Activated CD4-positive, alpha-beta T cell treated with anti-CD3 and anti-CD28 coated beads, Interleukin-2, amount 50 U/mL, for 4 hours (primary cell): ENCODE measurements around the gene TYMS.
"Not testable (repeated sequence)": the region's sequence is repeated elsewhere in the genome, so short reads cannot be mapped to it uniquely, and the experiment has no call there.

ENCODE experiments used
- DNase-seq, 2 experiments: peaks; one replicate each; pipeline ENCODE4 v3.0.0-alpha.2; 2020

Gene TYMS

GRCh38 chr18:678482-679182 lies 21.2 kb downstream of the TYMS start:
- no peak for DNase-seq

- no peak for DNase-seq
These were observed 22.1 kb downstream of the TYMS start for GRCh38 chr18:679516-679915.

DNA sequence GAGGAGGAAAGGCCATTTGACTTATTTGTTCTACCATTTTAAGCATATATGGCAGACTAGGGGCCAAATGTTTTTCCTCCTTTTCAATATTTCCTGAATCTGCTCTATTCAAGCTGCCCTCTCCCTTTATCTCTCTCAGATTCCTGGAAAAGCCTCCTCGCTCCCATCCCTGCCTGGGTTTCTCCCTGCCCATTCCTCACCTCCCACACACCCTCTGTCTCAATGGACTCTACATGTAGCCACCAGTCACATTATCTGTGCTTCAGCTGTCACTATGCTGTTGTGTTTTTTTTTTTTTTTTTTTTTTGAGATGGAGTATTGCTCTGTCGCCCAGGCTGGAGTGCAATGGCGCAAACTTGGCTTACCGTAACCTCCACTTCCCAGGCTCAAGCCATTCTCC lies 22.9 kb downstream of the TYMS start:
- DNase-seq: no peak

DNA sequence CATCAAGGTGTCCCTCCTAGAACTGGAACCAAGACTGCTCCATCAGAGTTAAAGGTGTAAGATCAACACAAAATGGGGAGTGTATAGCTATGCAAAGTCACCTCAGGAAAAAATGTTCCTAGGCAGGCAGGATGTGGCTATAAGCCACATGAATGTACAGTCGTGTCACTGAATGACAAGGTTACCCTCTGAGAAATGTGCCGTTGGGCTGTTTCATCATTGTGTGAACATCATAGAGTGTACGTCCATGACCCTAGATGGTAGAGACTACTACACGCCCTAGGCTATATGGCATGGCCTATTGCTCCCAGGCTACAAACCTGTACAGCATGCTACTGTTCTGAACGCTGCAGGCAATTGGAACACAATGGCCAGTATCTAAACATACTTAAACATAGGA lies 24.5 kb downstream of the TYMS start:
- peak in 1 of 2 experiments; percentile 16 for DNase-seq

GRCh38 chr18:682416-682815 lies 25.0 kb downstream of the TYMS start:
- DNase-seq: not testable (repeated sequence)

DNA sequence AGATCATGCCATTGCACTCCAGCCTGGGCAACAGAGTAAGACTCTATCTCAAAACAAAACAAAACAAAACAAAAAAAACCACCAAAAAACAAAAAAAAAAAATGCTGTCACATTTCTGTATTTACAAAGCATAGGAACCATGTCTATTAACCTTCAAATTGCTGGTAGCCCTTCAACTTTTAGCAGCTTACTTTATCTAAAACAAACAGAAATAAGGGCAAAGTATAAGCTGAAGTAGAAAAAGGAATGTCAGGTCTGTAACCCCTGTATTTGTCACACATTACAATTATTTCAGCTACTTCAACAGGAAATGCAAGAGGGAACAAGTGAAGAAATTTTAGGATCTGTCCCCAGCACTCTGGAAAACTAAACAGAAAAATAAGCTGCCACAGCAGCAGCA lies 25.4 kb downstream of the TYMS start:
- no peak for DNase-seq

- no peak for DNase-seq
These were observed 26.1 kb downstream of the TYMS start for GRCh38 chr18:683531-683930.

DNA sequence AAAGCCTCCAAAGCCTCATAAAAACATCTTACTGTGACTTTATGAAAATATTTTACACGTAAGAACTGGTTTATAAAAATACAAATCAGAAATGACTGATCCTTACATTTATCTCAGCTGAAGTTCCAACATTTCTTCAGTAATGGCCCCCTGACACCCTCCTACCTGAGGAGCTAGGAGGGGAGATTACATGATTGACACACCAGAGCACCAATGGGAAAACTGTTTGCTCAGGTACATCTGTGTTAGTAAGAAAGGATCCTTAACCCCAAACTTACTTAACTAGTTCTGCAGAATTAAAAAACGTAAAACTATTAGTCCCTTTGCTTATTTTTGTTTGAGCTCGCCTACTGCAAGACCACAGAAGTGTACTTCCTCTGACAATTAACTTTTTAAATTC lies 28.0 kb downstream of the TYMS start:
- no peak for DNase-seq

DNA sequence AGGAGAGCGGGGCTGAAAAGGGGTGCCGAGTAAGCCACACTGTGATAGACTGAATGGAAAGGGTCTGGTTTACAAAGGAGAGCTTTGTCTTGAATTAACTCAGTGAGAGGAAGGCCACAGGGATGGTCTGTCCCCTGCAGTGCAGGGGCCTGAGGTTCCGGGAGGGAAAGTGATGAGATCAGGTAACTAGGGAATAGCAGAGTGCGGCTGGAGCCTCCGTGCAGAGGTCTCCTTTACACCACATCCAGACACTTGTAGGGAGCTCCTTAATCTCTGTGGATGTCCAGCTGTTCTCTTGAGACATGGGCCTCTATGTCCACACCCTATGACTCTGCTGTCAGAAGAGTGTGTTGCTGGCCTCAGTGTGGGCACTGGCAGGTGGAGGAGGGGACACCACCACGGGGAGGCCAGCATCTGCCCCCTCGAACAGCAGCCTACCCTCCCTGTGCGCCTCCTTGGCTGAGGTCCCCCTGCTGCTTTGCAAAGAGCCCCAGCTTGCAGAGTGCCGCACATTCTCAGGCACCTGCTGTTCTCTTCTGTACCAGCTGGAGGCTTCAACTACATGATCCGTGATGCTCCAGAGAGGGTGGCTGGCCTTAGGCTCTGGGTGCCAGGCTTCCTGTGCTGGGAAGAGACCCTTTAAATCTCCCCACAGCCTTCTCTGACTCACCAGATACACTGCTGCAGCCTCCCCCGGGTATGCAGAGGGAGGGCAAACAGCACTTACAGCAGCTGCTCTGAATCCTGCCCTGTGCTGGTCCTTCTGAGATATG lies 29.1 kb downstream of the TYMS start:
- DNase-seq: no peak

DNA sequence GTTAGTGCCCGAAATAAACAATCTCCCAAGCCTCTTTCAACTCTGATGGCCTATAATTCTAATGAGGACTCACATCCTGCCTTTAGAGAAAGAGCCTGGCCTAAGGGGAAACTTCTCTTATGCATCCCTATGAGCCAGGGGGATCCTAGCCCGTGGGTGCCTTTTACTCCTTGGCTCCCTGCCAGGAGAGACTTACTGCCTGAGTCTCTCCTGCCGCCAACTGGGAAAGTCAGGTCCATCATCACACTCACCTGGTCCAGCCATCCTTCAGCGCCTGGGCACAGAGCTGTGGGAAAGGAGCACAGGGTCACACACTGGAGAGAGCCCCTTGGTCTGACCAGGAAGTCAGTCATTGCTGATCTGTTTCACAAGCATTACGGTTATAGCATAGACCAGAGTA lies 30.9 kb downstream of the TYMS start:
- no peak for DNase-seq

DNA sequence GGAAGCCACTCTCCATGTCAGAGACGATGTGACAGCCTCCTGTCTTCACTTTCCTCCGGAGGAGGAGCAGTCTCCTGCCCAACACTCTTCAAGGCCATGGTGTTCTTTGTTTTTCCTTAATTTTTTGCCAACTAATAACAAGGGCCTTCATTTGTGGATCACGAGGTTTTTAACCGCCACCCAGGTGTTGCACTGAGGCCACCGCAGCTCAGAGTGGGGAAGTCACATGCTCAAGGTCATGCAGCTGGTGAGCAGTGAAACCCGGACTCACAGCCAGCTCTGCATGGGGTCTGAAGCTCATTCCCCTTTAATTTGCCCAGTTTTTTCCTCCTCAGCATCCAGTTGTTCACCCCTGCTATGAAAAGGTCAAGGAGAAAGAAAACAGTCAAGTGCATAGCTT lies 35.4 kb downstream of the TYMS start:
- DNase-seq: no peak

DNA sequence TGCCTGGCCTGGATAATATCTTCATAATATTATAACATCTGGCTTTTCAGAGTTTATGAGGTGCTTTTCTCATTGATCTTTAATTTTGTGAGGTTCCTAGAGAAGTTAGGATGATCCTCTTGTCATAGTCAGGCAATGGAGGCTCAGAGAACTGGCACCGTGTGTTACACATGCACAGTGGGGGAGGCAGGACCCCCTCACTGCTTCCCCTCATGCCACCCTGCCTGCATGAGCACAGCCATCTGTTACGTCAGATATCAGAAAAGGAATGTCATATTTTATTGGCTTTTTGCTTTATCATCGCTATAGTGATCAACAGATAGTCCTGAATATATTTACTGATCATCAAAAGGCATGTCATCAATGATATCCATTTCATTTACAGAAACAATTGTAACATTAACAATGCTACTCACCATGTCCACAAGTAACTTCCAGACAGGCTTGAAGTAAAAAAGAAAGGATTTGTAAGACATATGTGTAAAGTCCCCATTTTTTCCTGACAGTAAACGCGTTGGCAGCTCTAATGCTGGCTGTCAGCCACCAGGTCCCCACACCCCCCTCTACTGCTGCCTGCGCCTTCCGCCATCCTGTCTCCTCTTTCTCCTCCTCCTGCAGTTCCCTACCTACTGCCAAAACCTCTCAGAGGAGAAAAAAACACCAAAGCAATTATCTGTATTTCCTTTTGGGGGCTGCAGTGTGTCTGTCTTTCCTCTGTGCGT lies 36.2 kb downstream of the TYMS start:
- DNase-seq: no peak

DNA sequence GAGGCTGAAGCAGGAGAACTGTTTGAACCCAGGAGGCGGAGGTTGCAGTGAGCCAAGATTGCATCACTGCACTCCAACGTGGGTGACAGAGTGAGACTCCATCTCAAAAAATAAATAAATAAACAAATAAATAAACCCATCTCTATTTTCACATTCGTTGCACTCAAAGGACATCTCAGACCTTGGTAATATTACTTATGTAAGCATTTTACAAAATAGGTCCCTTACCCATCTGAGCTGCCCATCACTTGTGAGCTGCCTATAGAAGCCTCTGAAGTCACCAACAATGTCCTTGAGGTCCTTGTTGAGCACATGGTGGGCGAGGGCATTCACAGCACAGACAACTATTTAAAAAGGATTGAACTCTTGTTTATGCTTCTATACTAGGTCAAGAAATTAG lies 39.6 kb downstream of the TYMS start:
- DNase-seq: no peak

DNA sequence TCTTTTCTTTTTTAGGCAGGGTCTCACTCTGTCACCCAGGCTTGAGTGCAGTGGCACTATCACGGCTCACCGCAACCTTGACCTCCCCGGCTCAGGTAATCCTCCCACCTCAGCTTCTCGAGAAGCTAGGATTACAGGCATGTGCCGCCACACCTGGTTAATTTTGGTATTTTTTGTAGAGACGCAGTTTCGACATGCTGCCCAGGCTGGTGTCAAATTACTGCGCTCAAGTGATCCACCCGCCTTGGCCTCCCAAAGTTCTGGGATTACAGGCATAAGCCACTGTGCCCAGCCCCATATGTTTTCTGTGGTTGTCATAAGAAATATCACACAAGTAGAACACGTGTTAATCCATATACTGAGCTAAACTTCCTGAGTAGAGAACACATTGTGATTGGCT lies 40.3 kb downstream of the TYMS start:
- no peak for DNase-seq

DNA sequence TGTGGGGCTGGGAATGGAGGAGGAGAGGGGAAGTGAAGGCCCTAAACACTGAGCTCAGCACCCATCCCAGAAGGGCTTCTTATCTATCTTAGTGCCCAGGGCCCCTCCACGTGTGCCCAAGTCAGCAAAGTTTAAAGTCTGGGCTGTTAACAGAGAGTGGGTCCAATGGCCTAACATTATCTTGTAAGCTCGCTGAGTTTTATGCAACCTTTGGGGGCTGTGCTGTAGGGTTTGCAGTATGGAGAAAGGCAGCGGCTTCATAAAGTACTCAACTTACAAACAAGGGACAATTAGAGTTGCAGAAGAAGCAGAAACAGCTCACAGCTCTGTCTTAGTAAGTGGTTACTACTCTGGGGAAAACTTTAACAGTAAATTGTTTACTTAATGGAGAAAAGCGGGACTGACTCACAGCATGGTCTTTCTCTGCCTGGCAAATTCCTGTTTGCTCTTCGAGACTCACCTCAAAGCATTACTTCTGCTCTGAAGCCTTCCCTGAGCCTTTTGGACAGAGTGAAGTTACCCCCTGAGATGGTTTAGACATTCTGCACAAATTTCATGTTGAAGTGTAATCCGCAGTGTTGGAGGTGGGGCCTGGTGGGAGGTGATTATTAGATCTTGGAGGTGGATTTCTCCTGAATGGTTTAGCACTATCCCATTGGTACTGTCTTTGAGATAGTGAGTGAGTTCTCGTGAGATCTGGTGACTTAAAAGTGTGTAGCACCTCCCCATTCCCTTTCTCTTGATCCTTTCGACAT lies 45.9 kb downstream of the TYMS start:
- DNase-seq: no peak

DNA sequence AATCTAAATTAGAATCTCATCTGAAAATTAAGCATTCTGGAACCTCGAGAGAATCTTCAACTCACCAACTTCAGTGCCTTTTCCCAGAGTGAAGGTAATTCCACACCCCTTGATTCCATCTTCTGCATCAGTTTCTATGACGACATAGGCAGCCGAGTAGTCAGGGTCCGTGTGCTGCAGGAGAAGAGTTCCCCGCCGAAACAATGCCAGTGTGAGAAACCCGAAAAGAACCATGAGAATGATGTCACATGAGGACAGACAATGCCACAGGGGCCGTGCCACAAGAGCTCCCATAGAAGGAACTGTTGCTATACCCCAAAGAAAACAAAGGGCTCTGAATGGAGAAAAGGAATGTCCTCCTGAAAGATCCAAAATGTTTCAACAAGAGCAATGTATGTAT lies 49.0 kb downstream of the TYMS start:
- no peak for DNase-seq

DNA sequence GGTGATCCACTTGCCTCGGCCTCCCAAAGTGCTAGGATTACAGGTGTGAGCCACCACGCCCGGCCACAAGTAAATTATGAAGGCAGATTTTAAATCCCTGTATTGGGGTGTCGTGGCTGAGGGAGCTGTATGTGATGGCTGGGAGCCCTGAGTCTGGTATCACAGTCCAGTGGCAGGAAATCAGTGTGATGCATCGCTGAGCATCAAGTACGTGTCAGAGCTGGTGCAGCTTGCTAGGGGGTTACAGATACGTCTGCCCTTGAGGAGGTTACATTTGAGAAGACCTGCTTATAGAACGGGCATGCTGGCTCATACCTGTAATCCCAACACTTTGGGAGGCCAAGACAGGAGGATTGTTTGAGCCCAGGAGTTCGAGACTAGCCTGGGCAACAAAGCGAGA lies 50.6 kb downstream of the TYMS start:
- DNase-seq: no peak

DNA sequence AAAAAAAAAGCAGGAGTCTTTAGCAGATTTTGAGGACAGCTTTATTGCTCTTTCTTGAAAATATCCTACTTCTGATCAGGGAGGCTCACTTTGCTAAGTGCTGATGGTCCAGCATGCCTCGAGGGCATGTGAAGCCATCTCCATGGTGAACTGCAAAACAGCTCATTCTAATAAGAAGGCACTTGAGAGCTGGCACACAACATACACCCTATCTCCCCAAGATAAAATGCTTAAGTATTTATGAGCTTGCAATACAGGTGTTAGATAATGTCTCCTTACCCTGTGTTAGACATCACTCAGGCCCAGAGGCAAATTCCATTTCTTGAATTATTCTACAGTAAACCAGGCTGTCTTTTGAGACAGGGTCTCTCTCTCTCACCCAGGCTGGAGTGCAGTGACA lies 52.3 kb downstream of the TYMS start:
- no peak for DNase-seq

- no peak for DNase-seq
These were observed 53.2 kb downstream of the TYMS start for GRCh38 chr18:710418-711300.

- no peak for DNase-seq
These were observed 53.8 kb downstream of the TYMS start for GRCh38 chr18:711310-711656.

DNA sequence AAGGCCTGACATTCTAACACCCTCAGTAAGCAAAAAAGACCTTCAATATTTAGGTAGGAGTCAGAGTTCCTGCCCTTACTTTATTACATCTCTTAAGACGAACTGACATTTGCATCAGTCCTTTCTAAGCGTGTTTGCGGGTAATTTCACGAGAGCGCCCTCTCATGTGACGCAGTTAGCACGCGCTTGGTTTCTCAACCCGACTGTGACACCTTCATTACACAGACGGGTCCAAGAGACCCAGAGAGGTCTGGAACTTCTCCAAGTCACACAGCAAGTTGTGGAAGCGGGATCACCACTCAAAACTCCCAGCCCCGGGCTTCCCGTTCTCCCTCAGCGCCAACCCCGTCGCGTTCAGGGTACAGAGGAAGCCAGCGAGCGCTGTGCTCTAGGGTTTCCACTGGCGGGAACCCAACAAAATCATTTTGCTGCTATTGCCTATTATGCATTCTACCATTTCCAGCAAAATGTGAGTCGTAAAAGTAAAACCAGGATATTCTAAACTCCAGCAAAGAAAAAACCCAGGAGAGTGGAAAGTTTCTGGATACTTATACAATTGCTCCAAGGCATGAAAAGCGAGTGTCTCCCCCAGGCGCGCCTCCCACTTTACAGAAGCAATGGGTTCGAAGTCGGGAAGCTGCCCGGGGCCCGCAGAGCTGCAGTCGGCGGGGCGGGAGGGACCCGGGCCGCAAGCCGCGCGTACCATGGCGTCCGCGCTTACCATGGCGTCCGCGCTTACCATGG lies 54.4 kb downstream of the TYMS start:
- peak; percentile 68 to 75 for DNase-seq
